GM21825 (cell line): ENCODE results near the gene SAMHD1.
"Not testable (repeated sequence)": the region's sequence is repeated elsewhere in the genome, so short reads cannot be mapped to it uniquely, and the experiment has no call there.

Experiments used
- ATAC-seq: cut with Tn5 transposase; IDR thresholded peaks from one replicate; pipeline ENCODE4 v1.9.1; 2021; ENCODE audit warnings: mild to moderate bottlenecking, moderate library complexity; ENCODE audit not compliant: unreplicated experiment

Gene SAMHD1

DNA sequence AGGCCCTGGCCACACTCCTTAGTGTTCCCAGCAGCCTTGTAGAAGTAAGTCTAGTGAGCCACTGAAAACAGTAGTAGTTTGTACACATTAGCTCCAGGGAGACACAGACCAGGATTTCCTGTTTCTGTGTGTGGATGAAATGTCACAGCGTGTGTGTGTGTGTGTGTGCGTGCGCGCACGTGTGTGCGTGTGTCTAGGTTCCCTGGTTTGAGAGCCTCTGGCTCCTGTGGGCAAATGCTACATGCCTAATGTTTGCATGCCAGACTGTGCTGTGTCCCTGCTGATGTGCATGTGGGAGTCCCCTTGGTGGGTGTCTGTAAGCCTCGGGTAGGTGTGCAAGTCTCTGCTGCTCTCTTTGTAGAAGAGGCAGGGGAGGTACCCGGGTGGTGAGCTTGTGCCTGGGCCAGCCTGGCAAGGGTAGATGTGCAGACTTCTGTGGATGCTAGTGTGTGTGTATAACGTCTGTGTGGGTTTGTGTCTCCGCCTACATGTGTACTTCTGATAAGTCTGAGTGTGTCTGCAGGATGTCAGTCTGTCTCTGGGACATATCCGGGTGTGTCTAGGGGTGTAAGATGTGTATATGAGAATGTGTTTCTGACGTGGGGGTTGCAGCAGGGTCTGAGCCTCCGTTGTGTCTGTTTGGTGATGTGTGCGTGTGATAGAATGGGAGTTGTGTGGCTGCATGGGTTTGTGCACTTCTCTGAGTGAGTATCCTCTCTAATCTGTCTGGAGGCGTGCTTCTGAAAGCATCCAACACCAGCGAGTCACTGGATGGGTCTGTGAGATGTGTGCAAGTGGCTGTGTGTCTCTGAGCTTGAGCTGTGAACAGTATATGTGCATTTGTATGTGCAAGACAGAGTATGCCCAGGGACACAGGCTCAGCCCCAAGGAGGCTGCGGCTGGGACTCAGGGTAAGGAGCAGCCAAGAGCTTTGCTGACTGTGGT lies 94.5 kb downstream of the SAMHD1 start:
- ATAC-seq, result no peak

DNA sequence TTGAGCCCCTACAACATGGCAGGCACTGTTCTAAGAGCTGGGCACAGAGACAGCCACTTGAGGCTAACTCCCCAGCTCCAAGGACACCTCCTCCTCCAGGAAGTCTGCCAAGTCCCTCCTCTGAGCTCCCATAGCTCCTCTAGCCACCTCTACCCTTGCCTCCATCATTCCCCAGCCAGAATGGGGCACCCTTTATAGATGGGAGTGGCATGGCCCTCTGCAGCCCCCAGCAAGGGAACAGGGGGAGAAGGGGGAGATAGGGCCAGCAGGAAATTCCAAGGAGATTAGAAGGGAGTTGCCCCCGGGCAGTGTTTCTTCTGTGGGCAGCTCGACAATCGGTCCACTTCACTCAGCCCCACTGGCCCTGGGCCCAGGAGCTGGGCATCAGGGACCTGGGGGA lies 95.3 kb downstream of the SAMHD1 start:
- ATAC-seq, result no peak

DNA sequence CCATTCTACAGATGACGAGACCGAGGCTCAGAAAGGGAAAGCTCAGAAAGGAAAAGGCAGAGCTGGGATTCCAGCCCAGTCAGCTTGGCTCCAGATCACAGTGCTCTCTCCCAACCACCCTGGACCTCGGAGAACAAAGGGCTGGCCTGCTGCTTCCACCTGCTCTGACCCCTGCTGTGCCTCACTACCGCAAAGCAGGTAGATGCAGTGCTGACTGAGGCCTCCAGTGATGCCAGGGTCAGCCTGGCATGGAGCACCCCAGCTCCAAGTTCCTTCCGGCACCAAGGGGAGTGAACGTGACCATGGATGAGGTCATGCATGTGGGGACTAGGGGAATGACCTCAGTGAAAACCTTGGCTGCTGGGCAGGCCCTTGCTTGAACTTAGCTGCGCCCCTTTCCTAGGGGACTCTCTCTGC lies 96.3 kb downstream of the SAMHD1 start:
- ATAC-seq, result no peak

DNA sequence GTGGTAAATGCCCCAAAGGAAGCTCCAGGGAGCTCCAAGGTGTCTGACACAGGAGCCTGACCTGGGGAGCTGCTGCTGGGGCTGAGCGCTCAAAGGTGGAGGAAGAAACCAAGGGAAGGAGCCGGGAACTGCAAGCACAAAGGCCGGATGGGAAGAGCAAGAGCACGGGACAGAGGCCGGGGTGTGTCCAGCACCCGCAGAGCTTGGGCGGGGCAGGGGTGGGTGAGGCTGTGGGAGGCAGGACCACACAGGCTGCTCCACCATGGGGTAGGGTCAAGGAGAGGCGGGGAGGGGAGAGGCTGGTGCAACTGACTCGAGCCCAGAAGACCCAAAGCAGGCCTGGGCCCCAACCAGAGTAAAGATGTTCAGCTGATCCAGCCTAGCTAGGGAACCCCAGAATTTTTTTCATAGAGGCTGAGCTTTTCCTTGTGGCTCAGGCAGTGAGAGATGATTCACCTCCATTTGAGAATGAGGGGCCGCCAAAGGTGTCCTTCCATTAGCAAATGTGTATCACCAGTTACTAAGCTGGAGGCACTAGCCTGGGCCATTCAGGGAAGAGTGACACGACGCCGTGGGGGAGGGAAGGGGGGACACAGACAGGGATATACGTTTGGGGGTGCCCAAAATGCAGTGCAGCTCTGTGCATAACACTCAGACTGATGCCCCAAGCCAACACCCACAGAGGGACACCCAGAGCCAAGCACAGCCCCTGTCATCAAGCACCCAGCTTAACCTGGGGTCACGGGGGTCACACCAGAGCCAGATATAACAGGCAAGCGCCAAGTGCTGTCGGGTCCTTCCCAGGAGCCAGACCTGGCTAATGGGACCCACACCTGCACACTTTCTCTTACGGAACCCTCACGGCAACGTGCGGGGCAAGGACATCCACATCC lies 96.9 kb downstream of the SAMHD1 start:
- no peak for ATAC-seq

DNA sequence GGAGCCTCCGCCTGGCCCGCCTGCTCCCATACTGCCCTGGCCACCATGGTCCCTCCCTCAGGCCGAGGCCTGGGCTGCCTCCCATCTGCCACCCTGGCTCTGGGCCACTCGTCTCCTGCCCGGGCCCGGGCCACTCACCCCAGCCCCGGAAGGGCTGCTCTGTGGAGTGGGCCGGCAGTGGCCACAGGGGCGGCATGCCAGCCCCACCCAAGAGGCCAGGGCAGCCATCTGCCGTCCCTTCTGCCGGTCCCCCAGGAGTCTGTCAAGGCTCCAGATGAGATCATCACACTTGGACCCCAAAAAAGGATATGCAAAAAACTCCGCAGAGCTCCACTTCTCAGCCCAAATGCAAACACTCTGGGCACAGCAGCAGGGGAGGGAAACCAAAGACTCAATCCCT lies 99.3 kb downstream of the SAMHD1 start:
- ATAC-seq, result no peak

DNA sequence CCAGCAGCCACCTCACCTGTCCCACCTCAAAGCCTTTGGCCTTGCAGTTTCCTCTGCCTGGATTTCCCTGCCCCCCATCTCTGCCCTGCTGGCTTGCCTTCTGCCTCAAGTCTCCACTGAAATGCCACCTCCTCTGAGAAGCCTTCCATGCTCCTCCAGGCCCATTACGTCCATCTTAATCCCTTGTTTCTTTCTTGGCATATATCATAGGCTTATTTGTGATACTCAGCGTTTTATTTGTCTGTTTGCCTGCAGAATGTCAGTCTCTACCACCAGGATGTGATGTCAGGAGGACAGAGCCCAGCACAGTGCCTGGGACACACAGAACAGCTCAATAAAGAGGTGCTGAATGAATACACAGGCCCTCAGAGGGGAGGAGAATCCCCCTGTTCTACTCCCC lies 100.0 kb downstream of the SAMHD1 start:
- no peak for ATAC-seq

DNA sequence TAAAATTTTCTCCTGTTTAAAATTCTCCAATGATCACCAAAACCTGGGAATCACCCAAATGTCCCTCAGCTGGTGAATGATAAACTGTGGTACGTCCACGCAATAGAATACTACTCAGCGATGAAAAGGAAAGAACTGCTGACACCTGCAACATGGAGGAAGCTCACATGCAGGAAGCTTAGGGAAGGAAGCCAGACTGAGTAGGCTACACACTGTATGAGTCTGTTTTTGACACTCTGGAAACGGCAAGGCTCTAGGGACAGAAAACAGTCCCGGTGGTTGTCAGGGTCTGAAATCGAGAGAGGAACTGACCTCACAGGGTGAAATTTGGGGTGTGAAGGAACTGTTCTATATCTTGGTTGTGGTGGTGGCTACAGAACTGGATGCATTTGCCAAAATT lies 100.7 kb downstream of the SAMHD1 start:
- ATAC-seq, result no peak

DNA sequence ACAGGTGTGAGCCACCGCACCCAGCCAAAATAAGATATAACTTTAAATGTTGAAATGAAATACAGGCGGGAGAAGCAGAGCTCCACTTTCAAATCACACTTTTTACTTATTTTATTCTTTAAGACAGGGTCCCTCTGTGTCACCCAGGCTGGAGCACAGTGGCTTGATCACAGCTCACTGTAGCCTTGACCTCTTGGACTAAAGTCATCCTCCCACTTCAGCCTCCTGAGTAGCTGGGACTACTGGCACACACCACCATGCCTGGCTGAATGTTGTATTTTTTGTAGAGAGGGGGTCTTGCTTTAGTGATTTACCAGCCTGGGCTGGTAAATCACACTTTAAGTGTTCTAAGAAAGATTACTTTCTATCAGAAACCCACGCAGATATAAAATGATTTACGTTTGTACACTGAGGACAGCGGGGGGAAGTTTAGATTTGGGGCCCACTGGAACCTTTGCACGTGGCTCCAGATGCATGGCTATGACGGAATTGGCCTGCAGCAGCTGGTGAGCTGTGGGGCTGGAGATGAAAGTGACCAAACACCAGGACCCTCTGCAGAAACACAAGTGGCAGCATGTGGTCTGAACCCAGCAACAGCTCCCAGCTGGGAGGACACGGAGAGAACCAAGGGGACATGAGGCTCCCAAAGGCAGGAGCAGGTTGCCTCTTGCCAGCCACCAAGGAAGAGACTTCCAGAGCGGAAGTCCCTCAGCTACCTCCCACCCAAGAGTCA lies 102.0 kb downstream of the SAMHD1 start:
- ATAC-seq, result no peak

DNA sequence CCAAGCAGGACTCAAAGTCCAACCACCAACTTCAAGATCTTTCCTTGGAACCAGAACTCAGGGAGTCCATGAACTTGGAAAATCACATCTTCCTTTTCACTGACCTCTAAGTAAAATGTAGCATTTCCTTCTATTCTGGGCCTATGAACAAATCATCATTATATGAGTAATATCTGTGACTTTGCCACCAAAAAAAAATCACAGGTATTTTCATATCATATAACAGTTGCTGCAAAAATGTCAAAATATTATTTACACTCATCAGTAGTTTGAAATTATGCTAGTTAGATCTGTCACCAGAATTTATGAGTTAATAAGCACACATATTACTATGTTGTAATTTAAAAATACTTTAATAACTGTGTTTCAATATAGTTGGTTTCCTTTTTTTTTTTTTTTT lies 102.8 kb downstream of the SAMHD1 start:
- no peak for ATAC-seq

DNA sequence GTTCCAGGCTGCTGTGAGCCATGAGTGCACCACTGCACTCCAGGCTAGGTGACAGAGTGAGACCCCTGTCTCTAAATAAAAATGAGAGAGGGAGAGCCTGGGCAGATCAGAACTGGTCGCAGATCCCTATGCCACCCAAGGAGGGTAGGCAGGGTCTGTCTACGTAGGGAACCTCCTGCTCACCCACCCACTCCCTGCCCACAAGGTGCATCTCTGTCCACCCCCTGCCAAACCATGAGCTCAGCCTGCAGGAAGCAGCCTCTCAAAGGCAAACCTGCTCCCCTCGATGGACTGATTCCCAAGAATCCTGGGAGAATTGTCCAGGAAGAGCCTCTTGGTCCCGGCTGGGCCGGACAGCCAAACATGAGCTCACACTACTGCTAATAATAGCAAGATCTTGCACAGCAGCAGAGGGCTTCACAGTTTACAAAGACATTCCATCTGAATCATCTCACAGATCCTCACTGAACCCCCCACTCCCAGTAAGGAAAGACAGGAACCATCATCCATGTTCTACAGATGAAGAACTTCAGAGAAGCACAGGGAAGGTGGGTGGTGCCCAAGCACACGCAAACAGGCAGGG lies 103.3 kb downstream of the SAMHD1 start:
- ATAC-seq, result no peak

DNA sequence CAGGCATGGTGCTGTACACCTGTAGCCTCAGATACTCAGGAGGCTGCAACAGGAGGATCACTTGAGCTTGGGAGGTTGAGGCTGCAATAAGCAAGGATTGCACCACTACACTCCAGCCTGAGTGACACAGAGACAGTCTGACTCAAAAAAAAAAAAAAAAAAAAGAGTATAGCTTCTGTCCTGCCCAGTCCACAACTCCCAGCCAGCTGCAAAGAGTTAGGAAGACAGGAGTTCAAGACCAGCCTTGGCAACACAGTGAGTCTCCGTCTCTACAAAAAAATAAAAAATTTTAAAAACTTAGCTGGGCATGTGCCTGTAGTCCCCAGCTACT lies 103.8 kb downstream of the SAMHD1 start:
- no peak for ATAC-seq

DNA sequence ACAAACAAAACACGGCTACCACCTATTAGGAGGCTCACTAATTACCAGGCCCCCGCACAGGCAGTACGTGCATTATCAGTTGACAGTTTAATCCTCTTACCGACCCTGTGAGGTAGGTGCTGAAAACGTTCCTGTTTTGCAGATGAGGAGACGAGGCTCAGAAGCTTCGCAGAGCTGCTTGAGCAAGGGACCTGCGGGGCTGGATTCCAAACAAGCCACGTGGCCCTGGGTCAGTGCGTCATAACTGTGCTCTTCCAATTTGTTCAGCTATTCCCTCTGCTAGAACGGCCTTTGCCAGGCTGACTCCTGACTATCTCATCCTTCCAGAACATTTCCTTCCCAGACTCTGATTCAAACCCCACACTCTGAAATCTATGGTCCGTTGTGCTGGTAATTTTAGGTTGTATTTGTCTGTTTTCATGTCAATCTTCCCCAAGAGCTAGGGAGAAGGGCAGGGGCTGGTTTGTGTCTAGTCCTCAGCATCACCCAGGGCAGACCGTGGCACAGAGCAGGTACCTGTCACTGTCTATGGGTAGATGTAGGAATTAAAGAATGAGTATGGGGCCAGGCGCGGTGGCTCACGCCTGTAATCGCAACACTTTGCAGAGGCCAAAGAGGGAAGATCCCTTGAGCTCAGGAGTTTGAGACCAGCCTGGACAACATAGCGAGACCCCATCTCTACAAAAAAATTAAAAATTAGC lies 104.3 kb downstream of the SAMHD1 start:
- no peak for ATAC-seq

DNA sequence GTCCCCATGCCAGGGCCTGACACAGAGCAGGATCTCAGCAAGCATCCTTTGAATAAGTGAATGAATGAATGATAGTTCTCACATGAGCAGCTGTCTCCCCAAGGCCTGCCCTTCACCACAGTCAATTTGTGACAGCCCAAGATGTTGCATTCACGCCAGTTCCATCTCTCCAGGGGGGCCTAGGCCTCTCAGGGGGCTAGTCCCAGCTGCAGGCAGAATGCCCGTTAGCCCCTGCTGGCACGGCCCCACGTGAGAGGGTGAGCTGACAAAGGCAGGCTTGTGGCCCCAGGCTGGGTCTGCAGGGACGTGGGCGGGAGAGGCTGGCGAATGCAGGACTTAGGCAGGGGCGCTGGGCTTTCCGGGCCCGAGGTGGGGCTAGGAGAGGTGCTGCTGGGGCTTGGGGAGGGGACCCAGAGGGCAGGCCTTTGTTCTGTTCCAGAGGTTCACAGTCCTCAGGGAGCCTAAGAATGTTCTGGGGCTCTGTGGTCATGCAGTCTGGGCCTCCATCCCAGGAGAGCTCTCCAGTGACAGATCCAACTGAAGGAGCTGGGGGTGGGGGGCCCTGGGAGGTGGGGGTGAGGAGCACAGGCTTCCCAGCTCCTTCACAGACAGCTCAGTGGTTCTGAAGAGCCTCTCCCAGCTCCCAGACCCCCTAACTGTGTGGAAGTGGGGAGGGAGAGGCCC lies 106.1 kb downstream of the SAMHD1 start:
- ATAC-seq, result no peak

DNA sequence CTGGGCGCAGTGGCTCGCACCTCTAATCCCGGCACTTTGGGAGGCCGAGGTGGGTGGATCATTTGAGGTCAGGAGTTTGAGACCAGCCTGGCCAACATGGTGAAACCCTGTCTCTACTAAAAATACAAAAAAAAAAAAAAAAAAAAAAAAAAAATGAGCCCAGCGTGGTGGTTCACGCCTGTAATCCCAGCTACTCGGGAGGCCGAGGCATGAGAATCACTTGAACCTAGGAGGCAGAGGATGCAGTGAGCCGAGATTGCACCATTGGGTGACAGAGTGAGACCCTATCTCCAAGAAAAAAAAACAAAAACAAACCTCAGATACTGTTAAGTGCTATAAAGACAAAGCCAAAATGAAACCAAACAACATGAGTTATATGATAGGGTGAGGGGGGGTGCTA lies 110.5 kb downstream of the SAMHD1 start:
- ATAC-seq, result not testable (repeated sequence)
